Stimulated activated CD8-positive, alpha-beta memory T cell treated with anti-CD3 and anti-CD28 coated beads, Interleukin-4, amount 100 ng/mL, for 48 hours (primary cell): ENCODE measurements around the gene RBM44.

ENCODE experiments used
- DNase-seq: peaks from one replicate; pipeline ENCODE4 v3.0.0-alpha.2; 2020

The RBM44 gene

GRCh38 chr2:237886685-237887481, 88.3 kb downstream of the RBM44 start:
- no peak for DNase-seq

DNA sequence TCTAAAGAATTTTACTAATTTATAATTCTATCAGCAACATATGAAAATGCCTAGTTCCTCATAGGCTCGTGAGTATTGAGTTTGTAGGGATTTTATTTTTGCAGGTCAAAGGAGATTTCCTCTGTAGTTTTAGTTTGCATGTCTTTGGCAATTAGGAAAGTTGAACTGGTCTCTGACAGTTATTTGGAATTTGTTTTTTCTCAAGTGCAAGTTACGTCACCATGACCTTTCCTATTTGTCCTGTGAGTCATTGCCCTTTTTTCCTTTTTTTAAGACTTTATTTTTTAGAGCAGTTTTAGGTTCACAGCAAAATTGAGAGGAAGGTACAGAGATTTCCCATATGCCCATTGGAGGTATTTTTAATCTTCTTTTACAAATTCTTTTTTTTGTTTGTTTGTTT, 89.8 kb downstream of the RBM44 start:
- no peak for DNase-seq

- DNase-seq = no peak
These were observed 90.4 kb downstream of the RBM44 start for GRCh38 chr2:237889016-237889415.

DNA sequence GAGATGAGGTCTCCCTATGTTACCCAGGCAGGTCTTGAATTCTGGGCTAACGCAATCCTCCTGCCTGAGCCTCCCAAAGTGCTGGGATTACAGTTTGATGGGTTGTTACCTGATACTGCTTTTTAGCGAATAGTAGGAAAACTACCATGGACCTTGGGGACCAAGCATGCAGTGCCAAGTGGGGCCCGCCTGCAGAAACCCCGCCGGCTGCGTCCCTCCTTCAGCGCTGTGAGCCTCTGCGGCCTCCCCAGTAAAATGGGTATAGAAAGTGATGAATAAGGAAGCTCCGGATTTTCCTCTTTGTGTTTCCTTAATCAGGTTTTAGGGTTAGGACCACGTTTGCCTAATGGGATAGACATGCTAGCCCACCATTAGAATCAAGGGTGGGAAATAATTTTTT, 91.2 kb downstream of the RBM44 start:
- no peak for DNase-seq
